Measurements from ENCODE around the gene VCAM1. TPM values are rescaled to one million over a fixed set of nuclear protein-coding genes. Genes with fewer than 3 reads are reported as not detected.

Gene VCAM1
- 0.07 TPM in 1 of 2 replicates, not detected in the other for total RNA-seq (2021)
- long read RNA-seq, result 0 reads

DNA sequence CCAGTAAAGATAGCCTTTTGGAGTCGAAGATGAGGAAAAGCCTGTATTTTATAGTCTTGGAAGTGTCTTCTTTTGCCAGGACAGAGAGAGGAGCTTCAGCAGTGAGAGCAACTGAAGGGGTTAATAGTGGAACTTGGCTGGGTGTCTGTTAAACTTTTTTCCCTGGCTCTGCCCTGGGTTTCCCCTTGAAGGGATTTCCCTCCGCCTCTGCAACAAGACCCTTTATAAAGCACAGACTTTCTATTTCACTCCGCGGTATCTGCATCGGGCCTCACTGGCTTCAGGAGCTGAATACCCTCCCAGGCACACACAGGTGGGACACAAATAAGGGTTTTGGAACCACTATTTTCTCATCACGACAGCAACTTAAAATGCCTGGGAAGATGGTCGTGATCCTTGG, at the start of gene VCAM1:
Gene VCAM1 (plus strand): TSS at position 253 of the 400 bp plus-strand sequence. CDS start 119 bp downstream, at position 372.
- Histone ChIP-seq H4K8ac (replicated peaks; ENCODE audit: insufficient read length, low read depth, low read length) (no peak within 1 kb of the TSS), H2AFZ (ENCODE audit: low read length) (peak within 1 kb of the TSS; percentile 86), H2AK5ac (ENCODE audit: insufficient read length, low read length) (no peak within 1 kb of the TSS), H3K14ac (ENCODE audit: insufficient read depth, low read length) (no peak within 1 kb of the TSS), H3K9me3 (ENCODE audit: control insufficient read depth, low read depth, low read length) (no peaks in the 10 kb centered on the region), H2BK12ac (ENCODE audit: insufficient read length, low read depth, low read length) (no peak within 1 kb of the TSS), H3K18ac (ENCODE audit: insufficient read length, low read depth, low read length) (no peak within 1 kb of the TSS), H3K79me2 (ENCODE audit: insufficient read depth, low read length) (no peaks in the 10 kb centered on the region), H2BK120ac (ENCODE audit: low read depth, low read length, poor library complexity, severe bottlenecking) (no peak within 1 kb of the TSS), H2BK5ac (ENCODE audit: insufficient read length, low read length) (no peak within 1 kb of the TSS), H4K5ac (ENCODE audit: insufficient read length, low read depth, low read length) (no peak within 1 kb of the TSS), H3K4ac (ENCODE audit: low read depth, low read length) (no peak within 1 kb of the TSS), H3K23ac (ENCODE audit: insufficient read length, low read depth, low read length) (no peak within 1 kb of the TSS), H2BK15ac (ENCODE audit: low read depth, low read length) (no peak within 1 kb of the TSS), H2BK20ac (ENCODE audit: low read depth, low read length, poor library complexity, severe bottlenecking) (no peak within 1 kb of the TSS), H4K20me1 (ENCODE audit: control insufficient read depth, insufficient read depth, insufficient read length) (no peaks in the 10 kb centered on the region), H3K79me1 (ENCODE audit: insufficient read depth, low read depth, low read length, poor library complexity, severe bottlenecking) (no peaks in the 10 kb centered on the region), H4K91ac (ENCODE audit: insufficient read length, low read depth, low read length) (no peak within 1 kb of the TSS), H3K23me2 (ENCODE audit: insufficient read length, low read depth, low read length, poor library complexity, severe bottlenecking) (no peaks in the 10 kb centered on the region), H3K4me1 (ENCODE audit: insufficient read depth, low read length) (no peaks in the 10 kb centered on the region), H3T11ph (ENCODE audit: low read length) (no peak within 1 kb of the TSS), H3K4me2 (ENCODE audit: insufficient read depth, insufficient read length, low read length) (no peak within 1 kb of the TSS), H3K27ac (ENCODE audit: insufficient read length, low read depth, low read length) (no peak within 1 kb of the TSS), H3K56ac (ENCODE audit: insufficient read length, low read depth, low read length) (no peak within 1 kb of the TSS), H3K27me3 (ENCODE audit: insufficient read depth, low read length) (no peaks in the 10 kb centered on the region), H3K9ac (ENCODE audit: extremely low read depth, insufficient read length, low read length) (no peak within 1 kb of the TSS)
- no peaks in the 10 kb centered on the region for H3K9me3 Mint-ChIP-seq
- no peaks in the 10 kb centered on the region for H3K27me3 Mint-ChIP-seq (ENCODE audit: low read depth)
- WGBS (ENCODE audit: extremely low coverage, insufficient read length, low lambda C conversion rate), result no CpG with 5 or more reads among the region's 7 CpGs
- no peak within 1 kb of the TSS for H3K4me3 Mint-ChIP-seq
- peaks cover 6 to 11% of the 10 kb centered on the region in 2 experiments for H3K4me1 Mint-ChIP-seq
- no peaks in the 10 kb centered on the region for H3K36me3 Mint-ChIP-seq (ENCODE audit: insufficient read depth in 1 of 3, low read depth in 3 of 3)
- peak; percentile 38 for DNase-seq
- H3K27ac Mint-ChIP-seq, result peak within 1 kb of the TSS in 1 of 3 experiments; percentile 63; a peak in 3 of 7 replicates
- TF ChIP-seq, protein P1, sequence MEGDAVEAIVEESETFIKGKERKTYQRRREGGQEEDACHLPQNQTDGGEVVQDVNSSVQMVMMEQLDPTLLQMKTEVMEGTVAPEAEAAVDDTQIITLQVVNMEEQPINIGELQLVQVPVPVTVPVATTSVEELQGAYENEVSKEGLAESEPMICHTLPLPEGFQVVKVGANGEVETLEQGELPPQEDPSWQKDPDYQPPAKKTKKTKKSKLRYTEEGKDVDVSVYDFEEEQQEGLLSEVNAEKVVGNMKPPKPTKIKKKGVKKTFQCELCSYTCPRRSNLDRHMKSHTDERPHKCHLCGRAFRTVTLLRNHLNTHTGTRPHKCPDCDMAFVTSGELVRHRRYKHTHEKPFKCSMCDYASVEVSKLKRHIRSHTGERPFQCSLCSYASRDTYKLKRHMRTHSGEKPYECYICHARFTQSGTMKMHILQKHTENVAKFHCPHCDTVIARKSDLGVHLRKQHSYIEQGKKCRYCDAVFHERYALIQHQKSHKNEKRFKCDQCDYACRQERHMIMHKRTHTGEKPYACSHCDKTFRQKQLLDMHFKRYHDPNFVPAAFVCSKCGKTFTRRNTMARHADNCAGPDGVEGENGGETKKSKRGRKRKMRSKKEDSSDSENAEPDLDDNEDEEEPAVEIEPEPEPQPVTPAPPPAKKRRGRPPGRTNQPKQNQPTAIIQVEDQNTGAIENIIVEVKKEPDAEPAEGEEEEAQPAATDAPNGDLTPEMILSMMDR (conservative IDR thresholded peaks at IDR 0.05), result no peak
